Adrenal gland (tissue), 12 donors: ENCODE measurements around the gene ANKRD13A. TPM values are rescaled to one million over a fixed set of nuclear protein-coding genes. Genes with fewer than 3 reads are reported as not detected.
A peak's percentile ranks its signal among the peaks of the same experiment; 100 is the strongest.

Source experiments
- DNase-seq, 7 donors: peaks; one replicate each; pipeline ENCODE4 v3.0.0-alpha.2; 2019 to 2020
- H3K27ac ChIP-seq, 5 donors: fragments of 200-600 bp; sonication (generic) in 4 of 5; 1 replicate in 3 of 5; 2 replicates in 2 of 5; pipeline versions ENCODE4 v1.5.1 to v1.8.0; 2016 to 2020; ENCODE audit warnings: mild to moderate bottlenecking in 1 of 5
- H3K27me3 ChIP-seq: fragments of 200-600 bp; 2 replicates; pipeline ENCODE4 v1.8.0; 2021
- H3K36me3 ChIP-seq, 2 donors: fragments of 200-600 bp; replicated peaks in 1 of 2; 1 replicate in 1 of 2; 2 replicates in 1 of 2; pipeline versions ENCODE4 v1.5.1 to v1.8.0; 2018 to 2022
- H3K4me1 ChIP-seq, 2 donors: fragments of 200-600 bp; replicated peaks in 1 of 2; 1 replicate in 1 of 2; 2 replicates in 1 of 2; pipeline versions ENCODE4 v1.5.1 to v1.8.0; 2018 to 2021
- H3K4me3 ChIP-seq, 4 donors: fragments of 200-600 bp; sonication (generic) in 3 of 4; one replicate each; pipeline ENCODE4 v1.5.1; 2016 to 2018
- H3K9me3 ChIP-seq, 3 donors: fragments of 200-600 bp; sonication (generic) in 1 of 3; replicated peaks in 1 of 3; 1 replicate in 2 of 3; 2 replicates in 1 of 3; pipeline versions ENCODE4 v1.5.1 to v1.8.0; 2016 to 2021
- CTCF ChIP-seq, 6 experiments: fragments of 450-650 bp in 4 of 6; fragments of 200-600 bp in 2 of 6; sonication (generic) in 1 of 6; IDR thresholded peaks; 1 replicate in 5 of 6; 2 replicates in 1 of 6; pipeline versions ENCODE4 v1.5.1 to v1.8.0; 2016 to 2021; ENCODE audit warnings: antibody characterized with exemption in 6 of 6, mild to moderate bottlenecking in 2 of 6, moderate library complexity in 1 of 6
- POLR2A ChIP-seq, 2 donors: fragments of 450-650 bp; IDR thresholded peaks; one replicate each; pipeline ENCODE4 v1.6.1; 2017; ENCODE audit warnings: antibody characterized with exemption in 2 of 2, mild to moderate bottlenecking in 2 of 2, moderate library complexity in 1 of 2
- WGBS, 4 donors: extraction: QIAGEN DNeasy Blood & Tissue Kit in 2 of 4; methylation state at CpG; one replicate each; pipeline versions ENCODE4 v1.1.5 to v1.1.7; 2013 to 2017; 5-methylcytosine and 5-hydroxymethylcytosine counted together
- intact Hi-C, 2 donors: fragments of 100-400 bp; cut with DNase I; formaldehyde crosslinking; loops; one replicate each; pipeline versions ENCODE4 v1.14.1 to v1.15.0; 2022 to 2023
- polyA plus RNA-seq, 3 donors: library from polyadenylated mRNA; stranded (reverse); fragments of 200-250 nt in 2 of 3; fragments of 350-450 nt in 1 of 3; fragmentation: Illumina TruSeq in 1 of 3; extraction: RNeasy Lipid Tissue Mini Kit (QIAGEN cat#74804) in 1 of 3; gene quantifications; one replicate each; pipeline ENCODE4 v1.2.3, GENCODE V29; 2013 to 2014
- total RNA-seq, 9 donors: library from RNA; depleted of rRNA in 4 of 9; stranded (reverse); fragments of >200 nt in 4 of 9; fragments of 120-200 nt in 1 of 9; fragmentation: NEBNext Ultra II Directional in 1 of 9; extraction: Animal tissue kit (Norgen Biotek cat#: 25700) in 1 of 9; gene quantifications; one replicate each; pipeline versions ENCODE4 v1.1.0 to v1.2.4, GENCODE V29; 2013 to 2023
- donor health status: healthy with polysubstance abuse.
- donor health status: Bipolar disorder and iron deficiency.
- donor health status: DM: yes; HTN: yes; CAD: no.
- donor health status: DM: no; HTN: no; CAD: no.
- donor health status: DM: no; HTN: no; CAD: no.
- donor health status: DM: yes; HTN: yes; CAD: no.

ANKRD13A gene
- total and polyA plus RNA-seq, 12 donors: 17.1 to 84.5 (median 41.7) TPM

GRCh38 chr12:110058875-110059615 lies 59.8 kb downstream of the ANKRD13A start:
- Histone ChIP-seq H3K27me3 (no peaks in the 10 kb centered on the region), H3K36me3 (no peaks in the 10 kb centered on the region), H3K4me1 (no peaks in the 10 kb centered on the region), H3K4me3 (no peak overlapping the region), H3K9me3 (no peaks in the 10 kb centered on the region), H3K27ac (no peak overlapping the region)
- intact Hi-C loops: no loop called here
- peak in 1 of 7 donors; percentile 10 for DNase-seq
- no peak for TF ChIP-seq POLR2A (IDR thresholded peaks at IDR 0.05)
- no peak for TF ChIP-seq CTCF (IDR thresholded peaks at IDR 0.05)
- WGBS, 4 donors: 86 to 89% (median 89%) methylated on average over 9 of the region's 9 CpGs

DNA sequence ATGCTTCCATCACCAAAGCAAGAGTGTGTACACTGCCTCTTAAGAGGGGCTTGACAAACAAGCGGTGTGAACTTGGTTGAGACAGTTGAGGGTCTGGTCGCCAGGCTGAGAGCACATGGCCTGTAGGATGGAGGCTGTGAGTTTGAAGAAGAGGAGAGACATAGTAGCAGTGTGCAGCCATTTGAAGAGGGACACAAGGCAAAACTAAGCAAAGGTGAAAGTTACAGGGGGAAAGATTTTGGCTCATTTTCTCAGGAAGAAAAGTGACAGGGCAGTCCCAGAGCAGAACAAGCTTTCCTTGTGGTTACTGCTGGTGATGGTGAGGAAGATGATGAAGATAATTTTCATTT lies 60.4 kb downstream of the ANKRD13A start:
- DNase-seq: no peak
- intact Hi-C loops: no loop called here
- no peaks in the 10 kb centered on the region for H3K9me3 ChIP-seq
- no peak for TF ChIP-seq CTCF (IDR thresholded peaks at IDR 0.05)
- no peak for TF ChIP-seq POLR2A (IDR thresholded peaks at IDR 0.05)
- H3K27me3 ChIP-seq: no peaks in the 10 kb centered on the region
- WGBS, 4 donors: 76 to 90% (median 87%) methylated on average over 2 of the region's 2 CpGs
- no peak overlapping the region for H3K4me3 ChIP-seq
- no peak overlapping the region for H3K27ac ChIP-seq
- H3K36me3 ChIP-seq: no peaks in the 10 kb centered on the region
- no peaks in the 10 kb centered on the region for H3K4me1 ChIP-seq

GRCh38 chr12:110062241-110062640 lies 63.0 kb downstream of the ANKRD13A start:
- intact Hi-C loops: no loop called here
- Histone ChIP-seq H3K4me1 (no peaks in the 10 kb centered on the region), H3K4me3 (no peak overlapping the region), H3K9me3 (no peaks in the 10 kb centered on the region), H3K36me3 (no peaks in the 10 kb centered on the region), H3K27me3 (no peaks in the 10 kb centered on the region), H3K27ac (no peak overlapping the region)
- WGBS, 4 donors: 94 to 98% (median 96%) methylated on average over 2 of the region's 2 CpGs
- no peak for DNase-seq
- TF ChIP-seq POLR2A (IDR thresholded peaks at IDR 0.05) (no peak), CTCF (IDR thresholded peaks at IDR 0.05) (no peak)

- 74 to 83% (median 77%) methylated on average over 2 of the region's 2 CpGs for WGBS, 4 donors
- no peaks in the 10 kb centered on the region for H3K4me1 ChIP-seq
- H3K27me3 ChIP-seq: no peaks in the 10 kb centered on the region
- intact Hi-C loops: no loop called here
- H3K27ac ChIP-seq: no peak overlapping the region
- no peaks in the 10 kb centered on the region for H3K9me3 ChIP-seq
- DNase-seq: no peak
- TF ChIP-seq CTCF (IDR thresholded peaks at IDR 0.05) (no peak), POLR2A (IDR thresholded peaks at IDR 0.05) (no peak)
- H3K36me3 ChIP-seq: no peaks in the 10 kb centered on the region
- no peak overlapping the region for H3K4me3 ChIP-seq
Observed at GRCh38 chr12:110065540-110065939, 66.3 kb downstream of the ANKRD13A start.
